ENCODE measurements around the gene RRBP1.

DNA sequence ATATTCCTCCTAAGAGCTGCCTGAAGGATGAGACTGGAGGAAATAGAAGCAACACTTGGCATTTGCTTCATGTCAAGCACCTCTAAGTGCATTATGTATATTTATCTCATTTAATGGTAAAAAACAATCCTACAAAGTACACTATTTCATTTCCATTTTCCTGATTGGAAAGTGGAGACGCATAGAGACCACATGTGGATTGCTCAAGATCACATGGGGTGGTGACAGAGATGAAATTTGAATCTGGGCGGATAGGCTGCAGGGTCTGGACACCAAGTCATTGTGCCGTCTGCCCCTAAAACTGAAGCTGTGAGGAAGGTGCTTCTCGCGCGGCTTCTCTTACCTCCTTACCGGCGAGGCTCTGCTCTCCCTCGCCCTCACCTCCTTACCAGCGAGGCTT lies 48.0 kb upstream of the RRBP1 start:
- no peak for TF ChIP-seq POLR2A (IDR thresholded peaks at IDR 0.05; ENCODE audit: low read depth, low read length)
- TF ChIP-seq, protein P1, sequence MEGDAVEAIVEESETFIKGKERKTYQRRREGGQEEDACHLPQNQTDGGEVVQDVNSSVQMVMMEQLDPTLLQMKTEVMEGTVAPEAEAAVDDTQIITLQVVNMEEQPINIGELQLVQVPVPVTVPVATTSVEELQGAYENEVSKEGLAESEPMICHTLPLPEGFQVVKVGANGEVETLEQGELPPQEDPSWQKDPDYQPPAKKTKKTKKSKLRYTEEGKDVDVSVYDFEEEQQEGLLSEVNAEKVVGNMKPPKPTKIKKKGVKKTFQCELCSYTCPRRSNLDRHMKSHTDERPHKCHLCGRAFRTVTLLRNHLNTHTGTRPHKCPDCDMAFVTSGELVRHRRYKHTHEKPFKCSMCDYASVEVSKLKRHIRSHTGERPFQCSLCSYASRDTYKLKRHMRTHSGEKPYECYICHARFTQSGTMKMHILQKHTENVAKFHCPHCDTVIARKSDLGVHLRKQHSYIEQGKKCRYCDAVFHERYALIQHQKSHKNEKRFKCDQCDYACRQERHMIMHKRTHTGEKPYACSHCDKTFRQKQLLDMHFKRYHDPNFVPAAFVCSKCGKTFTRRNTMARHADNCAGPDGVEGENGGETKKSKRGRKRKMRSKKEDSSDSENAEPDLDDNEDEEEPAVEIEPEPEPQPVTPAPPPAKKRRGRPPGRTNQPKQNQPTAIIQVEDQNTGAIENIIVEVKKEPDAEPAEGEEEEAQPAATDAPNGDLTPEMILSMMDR (conservative IDR thresholded peaks at IDR 0.05; ENCODE audit: low read depth, low read length): no peak
- TF ChIP-seq, protein P2, sequence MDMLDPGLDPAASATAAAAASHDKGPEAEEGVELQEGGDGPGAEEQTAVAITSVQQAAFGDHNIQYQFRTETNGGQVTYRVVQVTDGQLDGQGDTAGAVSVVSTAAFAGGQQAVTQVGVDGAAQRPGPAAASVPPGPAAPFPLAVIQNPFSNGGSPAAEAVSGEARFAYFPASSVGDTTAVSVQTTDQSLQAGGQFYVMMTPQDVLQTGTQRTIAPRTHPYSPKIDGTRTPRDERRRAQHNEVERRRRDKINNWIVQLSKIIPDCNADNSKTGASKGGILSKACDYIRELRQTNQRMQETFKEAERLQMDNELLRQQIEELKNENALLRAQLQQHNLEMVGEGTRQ (IDR thresholded peaks at IDR 0.05; ENCODE audit: low read depth, low read length): no peak
- TF ChIP-seq, protein P3, sequence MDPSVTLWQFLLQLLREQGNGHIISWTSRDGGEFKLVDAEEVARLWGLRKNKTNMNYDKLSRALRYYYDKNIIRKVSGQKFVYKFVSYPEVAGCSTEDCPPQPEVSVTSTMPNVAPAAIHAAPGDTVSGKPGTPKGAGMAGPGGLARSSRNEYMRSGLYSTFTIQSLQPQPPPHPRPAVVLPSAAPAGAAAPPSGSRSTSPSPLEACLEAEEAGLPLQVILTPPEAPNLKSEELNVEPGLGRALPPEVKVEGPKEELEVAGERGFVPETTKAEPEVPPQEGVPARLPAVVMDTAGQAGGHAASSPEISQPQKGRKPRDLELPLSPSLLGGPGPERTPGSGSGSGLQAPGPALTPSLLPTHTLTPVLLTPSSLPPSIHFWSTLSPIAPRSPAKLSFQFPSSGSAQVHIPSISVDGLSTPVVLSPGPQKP (IDR thresholded peaks at IDR 0.05; ENCODE audit: borderline replicate concordance, low read depth, low read length): no peak
- no peak for TF ChIP-seq RFX5 (IDR thresholded peaks at IDR 0.05; ENCODE audit: low read depth, low read length)
- no peak for TF ChIP-seq RAD21 (IDR thresholded peaks at IDR 0.05; ENCODE audit: low read length)
